Measurements from ENCODE around the gene UCP3.

Gene UCP3

DNA sequence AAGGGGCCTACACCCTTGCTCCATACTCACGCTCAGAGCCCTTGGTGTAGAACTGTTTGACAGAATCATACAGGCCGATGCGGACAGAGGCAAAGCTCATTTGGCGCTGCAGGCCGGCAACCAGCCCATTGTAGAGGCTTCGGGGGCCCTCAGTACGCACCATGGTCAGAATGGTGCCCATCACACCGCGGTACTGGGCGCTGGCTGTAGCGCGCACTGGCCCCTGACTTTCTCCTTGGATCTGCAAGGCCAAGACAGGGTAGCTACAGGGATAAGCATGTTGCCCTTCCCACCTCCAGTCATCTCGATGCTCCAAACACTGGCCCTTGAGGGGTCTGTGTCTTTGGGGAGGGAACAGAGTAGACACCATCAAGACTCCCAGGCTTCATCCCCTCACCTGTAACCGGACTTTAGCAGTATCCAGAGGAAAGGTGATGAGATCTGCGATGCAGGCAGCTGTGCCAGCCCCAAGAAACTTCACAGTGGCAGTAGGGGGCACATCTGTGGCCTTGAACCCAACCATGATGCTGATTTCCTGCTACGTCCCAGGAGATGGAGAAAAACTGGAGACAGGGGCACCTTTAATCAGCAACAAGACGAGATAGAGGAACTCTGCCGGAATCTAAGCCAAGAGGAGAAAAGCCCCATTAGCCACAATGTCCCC is 30.9 kb downstream of the UCP3 start:
- no peak for DNase-seq

DNA sequence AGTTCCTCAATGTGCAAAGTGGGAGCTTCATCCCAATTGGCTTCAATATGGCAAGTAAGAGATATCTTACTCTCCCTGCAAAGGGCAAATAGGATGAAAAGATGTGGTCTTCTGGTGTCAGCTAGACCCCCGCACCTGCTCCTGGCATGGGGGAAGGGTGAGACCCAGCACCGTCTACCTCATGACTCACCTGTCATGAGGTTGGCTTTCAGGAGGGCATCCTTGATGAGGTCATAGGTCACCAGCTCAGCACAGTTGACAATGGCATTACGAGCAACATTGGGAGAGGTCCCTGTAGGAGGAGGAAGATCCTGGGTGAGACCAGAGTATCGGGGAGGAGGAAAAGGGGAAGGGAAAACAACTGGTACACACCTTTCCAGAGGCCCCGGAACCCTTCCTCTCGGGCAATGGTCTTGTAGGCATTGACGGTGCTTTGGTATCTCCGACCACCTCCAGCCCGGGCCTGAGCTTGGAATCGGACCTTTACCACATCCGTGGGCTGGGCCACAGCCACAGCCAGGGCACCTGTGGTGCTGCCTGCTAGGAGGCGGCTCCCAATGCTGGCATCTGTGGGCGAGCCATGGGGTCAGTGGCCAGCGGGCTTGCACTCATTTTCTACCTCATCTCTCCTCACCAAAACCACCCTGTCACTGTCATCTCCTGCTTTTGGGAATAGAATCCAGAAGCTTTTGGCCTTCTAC is 32.3 kb downstream of the UCP3 start:
- DNase-seq = no peak

GRCh38 chr11:73975479-73975757 is 33.5 kb downstream of the UCP3 start:
- no peak for DNase-seq

DNA sequence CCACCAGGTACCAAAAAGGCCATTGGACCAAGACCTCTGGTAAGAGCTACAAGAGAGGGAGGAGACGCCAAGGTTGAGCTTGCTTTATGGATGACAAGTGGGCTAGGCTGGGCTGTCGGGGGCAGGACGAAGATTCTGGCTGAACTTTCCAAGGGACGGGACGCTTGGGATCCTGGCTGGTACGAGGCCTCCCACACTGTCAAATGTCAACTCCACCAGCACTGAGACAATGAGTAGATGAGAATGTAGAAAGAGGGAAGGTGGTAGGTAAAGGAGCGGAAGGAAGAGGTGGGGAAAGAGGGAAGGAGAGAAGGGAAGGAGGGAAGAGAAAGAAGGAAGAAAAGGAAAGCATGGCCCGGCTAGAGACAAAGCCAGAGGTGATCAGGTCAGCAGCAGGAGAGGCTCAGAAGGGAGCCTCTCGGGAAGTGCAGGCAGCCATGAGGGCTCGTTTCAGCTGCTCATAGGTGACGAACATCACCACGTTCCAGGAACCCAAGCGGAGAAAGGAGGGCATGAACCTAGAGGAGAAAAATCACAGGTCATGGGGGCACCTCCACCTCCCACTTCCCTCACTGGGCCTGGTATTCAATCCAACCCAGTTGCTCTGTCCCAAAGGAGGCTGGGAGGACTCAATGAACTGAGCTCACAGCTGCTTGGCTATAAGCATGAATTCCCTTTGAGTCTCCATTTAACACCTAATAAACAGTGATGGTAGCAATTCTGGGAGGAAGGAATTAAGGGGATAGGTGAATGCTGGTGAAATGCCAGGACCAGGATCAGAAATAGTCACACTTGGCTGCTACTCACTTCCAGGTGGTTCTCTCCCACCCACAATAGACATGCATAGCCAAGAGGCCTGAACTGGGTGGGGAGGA is 34.0 kb downstream of the UCP3 start:
- no peak for DNase-seq

- no peak for DNase-seq
These were observed 36.0 kb downstream of the UCP3 start for GRCh38 chr11:73972620-73973449.

- DNase-seq = no peak
These were observed 36.7 kb downstream of the UCP3 start for GRCh38 chr11:73972187-73972586.

DNA sequence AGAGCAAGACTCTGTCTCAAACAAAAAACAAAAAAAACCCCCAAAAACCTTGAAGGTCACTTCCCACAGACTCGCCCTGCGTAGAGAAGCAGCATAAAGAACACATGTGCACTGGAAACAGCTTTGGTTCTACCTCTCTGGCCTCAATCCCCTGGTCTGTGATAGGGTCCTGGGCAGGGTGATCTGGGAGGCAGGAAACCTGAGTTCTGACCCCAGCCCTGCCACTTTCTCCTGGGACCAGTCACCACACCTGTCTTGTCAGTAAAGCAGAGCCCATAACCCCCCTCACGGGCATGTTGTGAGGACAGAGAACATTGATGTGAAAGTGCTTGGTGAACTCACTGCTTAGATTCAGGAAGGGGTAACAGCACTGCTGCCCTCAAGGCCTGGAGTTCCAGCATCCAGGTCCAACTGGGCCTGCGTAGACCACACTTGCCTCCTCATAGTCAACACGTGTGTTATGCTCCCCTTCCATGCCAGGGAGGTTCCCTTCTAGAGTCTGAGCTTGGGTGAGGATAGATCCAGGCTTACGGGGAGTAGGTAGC is 37.6 kb downstream of the UCP3 start:
- no peak for DNase-seq

- no peak for DNase-seq
These were observed 38.7 kb downstream of the UCP3 start for GRCh38 chr11:73969991-73970800.

- no peak for DNase-seq
These were observed 39.8 kb downstream of the UCP3 start for GRCh38 chr11:73969091-73969490.

- DNase-seq = no peak
These were observed 40.4 kb downstream of the UCP3 start for GRCh38 chr11:73968356-73968966.

- no peak for DNase-seq
These were observed 43.1 kb downstream of the UCP3 start for GRCh38 chr11:73965764-73966121.

DNA sequence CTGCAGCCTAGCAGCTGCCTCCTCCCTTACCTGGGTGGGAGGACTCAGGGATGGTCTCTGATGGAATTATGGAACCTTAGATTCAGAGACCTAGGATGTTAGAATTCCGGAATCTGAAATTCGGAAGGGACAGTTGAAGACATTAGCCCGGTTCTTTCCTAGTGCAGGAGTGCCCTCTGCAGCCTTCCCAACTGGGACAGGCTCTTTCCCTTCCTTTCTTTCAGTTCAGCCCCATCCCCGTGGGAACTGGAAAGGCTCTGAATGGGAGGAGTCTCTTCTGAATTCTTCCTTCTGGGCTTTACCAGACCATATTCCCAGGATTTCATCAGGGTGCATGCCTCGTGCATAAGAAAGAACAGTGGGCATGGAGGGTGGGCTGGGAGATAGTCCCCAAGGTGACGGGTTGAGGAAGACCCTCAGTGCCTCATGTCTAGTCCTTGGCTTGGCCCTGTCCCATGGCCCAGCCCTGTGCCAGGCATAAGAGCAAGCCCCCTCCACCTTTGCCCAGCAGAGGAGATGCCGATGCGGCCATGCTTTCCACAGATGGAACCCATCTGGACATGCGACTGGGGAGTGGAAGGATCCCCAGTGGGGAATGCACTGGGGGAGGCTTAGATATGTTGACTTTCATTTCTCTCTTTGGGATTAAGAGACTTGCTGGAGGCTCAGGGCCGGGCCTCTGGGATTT is 43.7 kb downstream of the UCP3 start:
- no peak for DNase-seq

DNA sequence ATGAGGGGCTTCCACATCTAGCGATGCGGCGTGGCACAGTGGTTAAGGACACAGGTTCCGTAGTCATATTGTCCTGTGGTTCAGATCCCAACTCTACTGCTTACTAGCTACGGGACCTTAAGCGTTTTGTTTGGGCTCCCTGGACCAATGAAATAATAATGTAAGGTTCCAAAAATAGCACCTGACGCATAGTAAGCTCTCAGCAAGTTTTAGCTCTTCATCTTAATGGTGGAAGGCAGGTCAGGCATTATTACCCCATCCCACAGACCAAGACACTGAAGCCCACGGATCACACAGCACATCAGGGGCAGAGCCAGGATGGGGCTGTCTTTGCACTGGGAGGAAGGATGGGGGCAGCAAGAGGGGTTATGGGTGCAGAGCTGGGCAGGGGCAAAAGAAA is 45.0 kb downstream of the UCP3 start:
- DNase-seq = no peak

GRCh38 chr11:73962101-73962705 is 46.7 kb downstream of the UCP3 start:
- no peak for DNase-seq

DNA sequence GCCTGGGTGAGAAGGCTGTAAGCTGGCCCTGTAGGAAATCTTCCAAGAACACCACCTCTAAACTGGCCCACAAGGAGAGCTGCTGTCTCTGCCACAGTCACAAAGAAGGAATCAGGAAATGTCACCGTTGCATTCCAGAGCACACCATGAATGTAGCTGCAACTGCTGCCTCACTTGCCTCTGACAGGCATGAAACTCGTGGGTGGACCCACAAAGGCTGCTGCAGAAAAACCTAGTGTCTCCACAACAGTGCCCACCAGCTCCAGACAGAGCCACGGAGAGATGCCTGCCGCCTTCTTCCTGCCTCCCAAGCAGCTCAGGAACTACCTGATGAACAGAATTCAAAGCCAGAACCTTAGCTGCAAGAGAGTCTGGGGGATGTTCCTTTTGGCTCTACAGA is 47.6 kb downstream of the UCP3 start:
- DNase-seq = no peak

- no peak for DNase-seq
These were observed 50.3 kb downstream of the UCP3 start for GRCh38 chr11:73958521-73959141.

DNA sequence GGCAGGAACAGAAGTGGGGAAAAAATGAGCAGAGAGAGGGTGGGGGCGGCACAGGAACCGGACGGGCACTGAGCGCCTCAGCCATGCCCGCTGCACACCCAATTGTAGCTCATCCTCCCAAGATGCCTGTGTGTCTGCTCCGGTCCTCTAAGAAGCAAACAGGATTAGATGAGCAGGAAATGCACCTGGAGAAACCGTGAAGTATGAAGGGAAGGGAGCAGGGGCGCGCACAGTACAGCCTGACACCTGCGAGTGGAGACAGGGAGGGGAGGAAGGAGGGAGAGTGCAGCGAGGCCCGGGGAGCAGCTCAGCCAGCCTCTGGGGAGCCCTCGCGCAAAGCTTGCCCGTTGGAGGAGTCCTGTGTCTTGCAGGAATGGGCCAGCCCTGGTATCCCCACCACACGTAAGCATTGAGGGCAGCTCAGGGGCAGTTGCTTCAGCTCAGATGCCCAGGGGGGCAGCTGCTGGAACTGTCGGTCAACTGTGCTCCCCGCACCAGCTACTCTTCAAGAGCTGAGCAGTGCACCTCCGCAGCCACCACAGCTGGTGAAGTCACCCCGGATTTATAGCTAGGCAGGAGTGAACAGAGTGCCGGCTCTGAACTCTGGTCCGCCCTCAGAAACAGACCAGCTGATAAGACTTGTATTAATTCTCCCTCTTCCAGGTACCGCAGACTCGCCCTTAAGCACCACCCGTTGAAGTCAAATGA is 51.1 kb downstream of the UCP3 start:
- no peak for DNase-seq

DNA sequence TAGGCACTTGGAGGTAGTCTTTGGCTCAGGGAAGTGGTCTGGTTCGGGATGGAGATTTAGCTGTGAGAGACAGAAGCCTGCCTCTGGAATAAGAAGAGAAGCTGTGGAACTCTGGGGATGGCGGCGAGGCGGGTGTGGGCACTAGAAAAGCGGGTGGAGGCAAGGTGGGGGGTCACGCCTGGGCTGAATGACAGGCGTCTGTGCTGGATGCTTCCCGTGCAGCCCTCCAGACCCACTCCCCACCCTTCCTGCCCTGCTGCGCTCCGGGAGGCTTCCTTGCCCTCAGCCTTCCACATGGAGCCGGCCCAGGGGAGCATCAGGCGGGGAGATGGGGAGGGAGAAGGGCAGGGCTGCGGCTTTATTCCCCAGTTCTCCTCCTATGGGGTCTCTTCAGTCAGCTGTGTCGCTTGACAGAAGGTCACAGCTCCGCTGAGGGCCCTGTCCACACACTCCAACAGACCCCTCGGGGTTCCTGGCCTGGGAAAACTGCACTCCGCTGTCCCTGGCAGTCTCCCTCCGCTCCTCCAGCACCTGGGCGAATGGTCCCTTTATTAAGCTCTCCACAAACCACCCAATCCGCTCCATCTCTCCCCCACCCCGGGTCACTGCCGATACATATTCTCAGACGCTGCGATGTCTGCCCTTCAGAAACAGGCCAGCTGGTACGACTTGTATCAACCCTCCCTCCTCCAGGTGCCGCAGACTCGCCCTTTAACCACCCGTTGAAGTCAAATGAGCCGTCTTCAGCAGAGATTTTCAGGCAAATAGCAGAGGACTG is 51.8 kb downstream of the UCP3 start:
- no peak for DNase-seq

GRCh38 chr11:73951797-73952196 is 57.1 kb downstream of the UCP3 start:
- DNase-seq = peak; percentile 63
